ENCODE measurements around the gene EEF2KMT.

DNA sequence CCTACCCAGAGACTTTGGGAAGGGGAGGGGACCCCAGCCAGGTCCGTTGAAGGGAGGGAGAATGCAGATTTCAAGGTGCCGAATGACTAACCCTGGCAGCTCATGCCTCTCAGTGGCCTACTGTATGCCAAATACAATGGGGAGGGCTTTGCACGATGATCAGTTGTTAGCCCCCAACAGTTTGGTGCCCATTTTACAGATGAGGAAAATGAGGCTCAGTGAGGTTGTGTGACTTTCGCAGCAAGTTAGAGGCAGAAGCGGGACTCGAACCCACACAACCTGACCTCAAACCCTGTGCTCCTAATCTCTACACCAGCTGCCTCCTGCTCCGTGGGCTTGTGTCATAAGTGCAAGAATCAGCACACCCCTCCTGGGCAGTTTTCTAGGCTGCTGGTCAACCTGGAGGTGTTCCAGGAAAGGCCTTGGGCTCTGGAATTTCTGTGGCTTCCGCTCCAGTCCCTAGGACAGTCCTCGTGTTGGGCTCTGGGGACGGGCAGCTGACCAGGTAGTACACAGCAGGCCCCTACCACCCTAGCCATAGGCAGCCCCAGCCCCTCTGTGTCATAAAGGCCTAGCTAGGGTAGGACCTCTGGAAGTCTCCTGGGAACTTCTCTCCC, 52.0 kb downstream of the EEF2KMT start:
- TF ChIP-seq, protein P1, sequence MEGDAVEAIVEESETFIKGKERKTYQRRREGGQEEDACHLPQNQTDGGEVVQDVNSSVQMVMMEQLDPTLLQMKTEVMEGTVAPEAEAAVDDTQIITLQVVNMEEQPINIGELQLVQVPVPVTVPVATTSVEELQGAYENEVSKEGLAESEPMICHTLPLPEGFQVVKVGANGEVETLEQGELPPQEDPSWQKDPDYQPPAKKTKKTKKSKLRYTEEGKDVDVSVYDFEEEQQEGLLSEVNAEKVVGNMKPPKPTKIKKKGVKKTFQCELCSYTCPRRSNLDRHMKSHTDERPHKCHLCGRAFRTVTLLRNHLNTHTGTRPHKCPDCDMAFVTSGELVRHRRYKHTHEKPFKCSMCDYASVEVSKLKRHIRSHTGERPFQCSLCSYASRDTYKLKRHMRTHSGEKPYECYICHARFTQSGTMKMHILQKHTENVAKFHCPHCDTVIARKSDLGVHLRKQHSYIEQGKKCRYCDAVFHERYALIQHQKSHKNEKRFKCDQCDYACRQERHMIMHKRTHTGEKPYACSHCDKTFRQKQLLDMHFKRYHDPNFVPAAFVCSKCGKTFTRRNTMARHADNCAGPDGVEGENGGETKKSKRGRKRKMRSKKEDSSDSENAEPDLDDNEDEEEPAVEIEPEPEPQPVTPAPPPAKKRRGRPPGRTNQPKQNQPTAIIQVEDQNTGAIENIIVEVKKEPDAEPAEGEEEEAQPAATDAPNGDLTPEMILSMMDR (conservative IDR thresholded peaks at IDR 0.05; ENCODE audit: low read length), result no peak
- no peak for TF ChIP-seq EZH2phosphoT487 (IDR thresholded peaks at IDR 0.05; ENCODE audit: borderline replicate concordance, low read depth, low read length)
